Body of pancreas (tissue), 4 donors: ENCODE data around the gene SETD1B. TPM values are rescaled to one million over a fixed set of nuclear protein-coding genes. Genes with fewer than 3 reads are reported as not detected.

Experiments used
- ATAC-seq: fragments of 150-250 bp; one replicate; pipeline ENCODE4 v1.9.1; 2016
- DNase-seq, 4 donors: peaks; one replicate each; pipeline ENCODE4 v3.0.0-alpha.2; 2019
- H3K27ac ChIP-seq, 4 donors: fragments of 200-600 bp; sonication (generic); 1 replicate in 3 of 4; 2 replicates in 1 of 4; pipeline versions ENCODE4 v1.5.1 to v1.6.1; 2016 to 2019; ENCODE audit warnings: mild to moderate bottlenecking in 1 of 4, mixed read lengths in 1 of 4, moderate library complexity in 1 of 4
- H3K27me3 ChIP-seq, 2 donors: fragments of 200-600 bp; sonication (generic); one replicate each; pipeline ENCODE4 v1.6.0; 2016; ENCODE audit warnings: mild to moderate bottlenecking in 1 of 2
- H3K36me3 ChIP-seq, 2 donors: fragments of 200-600 bp; sonication (generic); replicated peaks in 1 of 2; 2 replicates each; pipeline ENCODE4 v1.5.1; 2016; ENCODE audit warnings: low read depth in 2 of 2; ENCODE audit not compliant: insufficient read depth in 1 of 2
- H3K4me1 ChIP-seq: fragments of 200-600 bp; sonication (generic); one replicate; pipeline ENCODE4 v1.6.0; 2016
- H3K4me3 ChIP-seq, 2 donors: fragments of 200-600 bp; sonication (generic); 1 replicate in 1 of 2; 2 replicates in 1 of 2; pipeline ENCODE4 v1.5.1; 2016 to 2019
- H3K9me3 ChIP-seq, 3 donors: fragments of 200-600 bp; sonication (generic); 1 replicate in 2 of 3; 2 replicates in 1 of 3; pipeline ENCODE4 v1.5.1; 2016
- CTCF ChIP-seq, 7 experiments: fragments of 450-650 bp in 4 of 7; fragments of 200-600 bp in 3 of 7; sonication (generic) in 3 of 7; IDR thresholded peaks; one replicate each; pipeline ENCODE4 v1.5.1; 2016 to 2019; ENCODE audit warnings: antibody characterized with exemption in 7 of 7
- POLR2A ChIP-seq, 3 donors: fragments of 450-650 bp; IDR thresholded peaks; one replicate each; pipeline ENCODE4 v1.6.1; 2016; ENCODE audit warnings: antibody characterized with exemption in 3 of 3, mild to moderate bottlenecking in 2 of 3
- WGBS, 2 donors: methylation state at CpG; one replicate each; pipeline ENCODE4 v1.1.5; 2017; 5-methylcytosine and 5-hydroxymethylcytosine counted together
- intact Hi-C: fragments of 100-400 bp; cut with DNase I; formaldehyde crosslinking; loops from one replicate; pipeline ENCODE4 v1.15.1; 2023
- total RNA-seq, 2 donors: library from RNA; depleted of rRNA; stranded (reverse); fragments of >200 nt; gene quantifications; one replicate each; pipeline ENCODE4 v1.1.0, GENCODE V29; 2016

The SETD1B gene
- total RNA-seq, 2 donors from 2014 or later: 9.1 to 15.8 TPM

DNA sequence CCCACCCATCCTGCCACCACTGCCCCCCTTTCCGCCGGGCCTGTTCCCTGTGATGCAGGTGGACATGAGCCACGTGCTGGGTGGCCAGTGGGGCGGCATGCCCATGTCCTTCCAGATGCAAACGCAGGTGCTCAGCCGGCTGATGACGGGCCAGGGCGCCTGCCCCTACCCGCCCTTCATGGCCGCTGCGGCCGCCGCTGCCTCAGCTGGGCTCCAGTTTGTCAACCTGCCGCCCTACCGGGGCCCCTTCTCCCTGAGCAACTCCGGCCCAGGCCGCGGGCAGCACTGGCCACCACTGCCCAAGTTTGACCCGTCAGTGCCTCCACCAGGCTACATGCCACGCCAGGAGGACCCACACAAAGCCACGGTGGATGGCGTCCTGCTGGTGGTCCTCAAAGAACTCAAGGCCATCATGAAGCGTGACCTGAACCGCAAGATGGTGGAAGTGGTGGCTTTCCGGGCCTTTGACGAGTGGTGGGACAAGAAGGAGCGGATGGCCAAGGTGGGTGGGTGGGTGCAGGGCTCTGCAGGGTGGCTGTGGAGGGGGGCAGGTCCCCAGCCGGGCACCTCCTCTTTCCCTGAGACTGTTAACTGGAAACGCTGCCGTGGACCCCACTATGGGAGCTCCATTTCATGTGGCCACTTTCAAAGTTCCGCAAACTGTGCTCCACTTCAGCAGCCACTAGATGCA is 10.8 kb downstream of the SETD1B start:
- Histone ChIP-seq H3K4me1 (peaks cover 41% of the 10 kb centered on the region), H3K27me3 (no peaks in the 10 kb centered on the region), H3K27ac (no peak overlapping the region), H3K36me3 (peaks cover 20 to 44% of the 10 kb centered on the region in 2 donors), H3K9me3 (no peaks in the 10 kb centered on the region), H3K4me3 (no peak overlapping the region)
- intact Hi-C loops: no loop called here
- 85 to 96% methylated on average over 19 of the region's 31 CpGs for WGBS, 2 donors
- ATAC-seq: no peak
- TF ChIP-seq POLR2A (IDR thresholded peaks at IDR 0.05) (no peak), CTCF (IDR thresholded peaks at IDR 0.05) (no peak)
- DNase-seq: no peak

GRCh38 chr12:121815263-121815662 is 11.5 kb downstream of the SETD1B start:
- DNase-seq: no peak
- Histone ChIP-seq H3K4me1 (peaks cover 34% of the 10 kb centered on the region), H3K36me3 (peaks cover 20 to 50% of the 10 kb centered on the region in 2 donors), H3K27me3 (no peaks in the 10 kb centered on the region), H3K4me3 (no peak overlapping the region), H3K9me3 (no peaks in the 10 kb centered on the region), H3K27ac (no peak overlapping the region)
- no peak for ATAC-seq
- no peak for TF ChIP-seq POLR2A (IDR thresholded peaks at IDR 0.05)
- no peak for TF ChIP-seq CTCF (IDR thresholded peaks at IDR 0.05)
- WGBS, 2 donors: 85 to 93% methylated on average over 8 of the region's 8 CpGs
- intact Hi-C loops: no loop called here

DNA sequence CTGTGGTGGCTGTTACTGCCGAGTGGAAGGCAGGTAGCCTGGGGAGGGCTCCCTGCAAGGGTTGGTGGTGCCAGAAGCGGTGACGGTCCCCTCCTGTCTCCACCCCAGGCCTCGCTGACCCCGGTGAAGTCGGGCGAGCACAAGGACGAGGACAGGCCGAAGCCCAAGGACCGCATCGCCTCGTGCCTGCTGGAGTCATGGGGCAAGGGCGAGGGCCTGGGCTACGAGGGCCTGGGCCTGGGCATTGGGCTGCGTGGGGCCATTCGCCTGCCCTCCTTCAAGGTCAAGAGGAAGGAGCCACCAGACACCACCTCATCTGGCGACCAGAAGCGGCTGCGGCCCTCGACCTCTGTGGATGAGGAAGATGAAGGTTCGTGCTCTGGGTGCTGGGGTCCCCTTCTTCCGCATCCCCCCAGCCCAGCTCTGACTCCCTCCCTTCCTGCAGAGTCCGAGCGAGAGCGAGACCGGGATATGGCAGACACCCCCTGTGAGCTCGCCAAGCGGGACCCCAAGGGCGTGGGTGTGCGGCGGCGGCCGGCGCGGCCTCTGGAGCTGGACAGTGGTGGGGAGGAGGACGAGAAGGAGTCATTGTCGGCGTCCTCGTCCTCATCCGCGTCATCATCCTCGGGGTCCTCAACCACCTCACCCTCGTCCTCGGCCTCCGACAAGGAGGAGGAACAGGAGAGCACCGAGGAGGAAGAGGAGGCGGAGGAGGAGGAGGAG is 13.3 kb downstream of the SETD1B start:
- no peak for TF ChIP-seq CTCF (IDR thresholded peaks at IDR 0.05)
- no peak for TF ChIP-seq POLR2A (IDR thresholded peaks at IDR 0.05)
- WGBS, 2 donors: 92 to 94% methylated on average over 44 to 45 of the region's 47 CpGs
- DNase-seq: no peak
- Histone ChIP-seq H3K4me3 (no peak overlapping the region), H3K4me1 (peaks cover 16% of the 10 kb centered on the region), H3K27ac (no peak overlapping the region), H3K36me3 (peaks cover 28 to 63% of the 10 kb centered on the region in 2 donors), H3K27me3 (no peaks in the 10 kb centered on the region), H3K9me3 (no peaks in the 10 kb centered on the region)
- no peak for ATAC-seq
- intact Hi-C loops: no loop called here

- TF ChIP-seq POLR2A (IDR thresholded peaks at IDR 0.05): no peak
- no peak overlapping the region for H3K4me3 ChIP-seq
- intact Hi-C loops: no loop called here
- no peak overlapping the region for H3K27ac ChIP-seq
- ATAC-seq (no peak), DNase-seq (no peak)
- H3K4me1 ChIP-seq: peaks cover 13% of the 10 kb centered on the region
- H3K27me3 ChIP-seq: no peaks in the 10 kb centered on the region
- H3K9me3 ChIP-seq: no peaks in the 10 kb centered on the region
- H3K36me3 ChIP-seq: peaks cover 28 to 68% of the 10 kb centered on the region in 2 donors
- 93 to 94% methylated on average over 17 to 18 of the region's 18 CpGs for WGBS, 2 donors
These were observed 13.8 kb downstream of the SETD1B start for GRCh38 chr12:121817648-121818043.

- TF ChIP-seq POLR2A (IDR thresholded peaks at IDR 0.05): no peak
- no peaks in the 10 kb centered on the region for H3K4me1 ChIP-seq
- H3K9me3 ChIP-seq: no peaks in the 10 kb centered on the region
- H3K27me3 ChIP-seq: no peaks in the 10 kb centered on the region
- H3K36me3 ChIP-seq: peaks cover 28 to 78% of the 10 kb centered on the region in 2 donors
- DNase-seq (no peak), ATAC-seq (no peak)
- H3K4me3 ChIP-seq: no peak overlapping the region
- no peak overlapping the region for H3K27ac ChIP-seq
- intact Hi-C loops: no loop called here
- WGBS, 2 donors: 89 to 91% methylated on average over 20 to 21 of the region's 22 CpGs
These were observed 15.6 kb downstream of the SETD1B start for GRCh38 chr12:121819212-121819949.
